MM.1S (cell line): ENCODE results near the gene TBX2.

Experiments used
- CTCF ChIP-seq: fragments of 300-600 bp; sonication (generic); IDR thresholded peaks from 2 replicates; pipeline ENCODE4 v1.5.1; 2016; ENCODE audit warnings: antibody characterized with exemption, low read length, mixed read lengths
- EZH2 ChIP-seq: fragments of 300-600 bp; sonication (generic); optimal IDR thresholded peaks from 2 replicates; pipeline ENCODE3; 2017; ENCODE audit warnings: low read depth, mild to moderate bottlenecking, antibody characterized with exemption, low read length, mixed read lengths
- EZH2phosphoT487 ChIP-seq: fragments of 300-600 bp; sonication (generic); IDR thresholded peaks from 2 replicates; pipeline ENCODE4 v1.6.1; 2018; ENCODE audit warnings: antibody characterized with exemption, low read length

DNA sequence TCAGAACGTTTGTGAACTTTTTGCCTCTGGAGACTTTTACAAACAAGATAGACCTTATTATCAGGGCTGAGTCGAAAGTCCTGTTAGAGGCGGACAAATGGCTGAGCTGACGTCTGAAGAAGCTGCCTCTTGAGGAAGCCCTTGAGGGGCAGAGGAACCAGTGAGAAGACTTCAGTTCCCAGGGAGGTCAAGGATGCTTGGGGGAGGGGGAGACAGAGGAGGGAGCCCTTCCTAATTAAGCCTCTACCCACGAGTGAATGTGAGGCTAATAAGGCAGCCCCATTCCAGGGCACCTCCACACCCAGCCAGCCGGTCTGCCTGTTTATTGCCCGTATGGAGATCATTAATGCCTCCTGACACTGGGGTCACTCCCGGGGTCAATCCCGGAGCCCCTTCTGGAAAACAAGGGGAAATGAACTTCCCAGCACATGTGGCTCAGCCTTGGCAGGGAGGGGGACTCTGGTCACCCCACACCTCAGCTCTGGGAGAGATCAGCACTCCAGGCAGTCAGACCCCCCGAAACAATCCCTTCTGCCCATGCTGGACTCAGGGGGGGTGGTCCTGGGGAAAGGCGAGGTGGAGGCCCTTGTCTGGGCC is 43.3 kb downstream of the TBX2 start:
- TF ChIP-seq CTCF = no peak
- no peak for TF ChIP-seq EZH2
- TF ChIP-seq EZH2phosphoT487 = no peak
